Mesendoderm (in vitro differentiated cells): ENCODE results near the gene HOXD8.

Experiments
- DNase-seq: peaks from one replicate; pipeline ENCODE4 v3.0.0; 2013
- H2AK5ac ChIP-seq: 2 replicates; pipeline ENCODE4 v1.6.1; 2013; ENCODE audit warnings: low read length, inconsistent platforms
- H2BK120ac ChIP-seq: 2 replicates; pipeline ENCODE4 v1.6.1; 2013; ENCODE audit warnings: low read depth, mild to moderate bottlenecking, low read length, moderate library complexity, mixed read lengths
- H2BK15ac ChIP-seq: replicated peaks from 2 replicates; pipeline ENCODE4 v1.6.1; 2013; ENCODE audit warnings: low read depth, mild to moderate bottlenecking, moderate library complexity
- H2BK5ac ChIP-seq: 2 replicates; pipeline ENCODE4 v1.6.1; 2013; ENCODE audit warnings: low read length, inconsistent platforms
- H3K18ac ChIP-seq: 2 replicates; pipeline ENCODE4 v1.6.1; 2013; ENCODE audit warnings: mild to moderate bottlenecking, low read length, mixed read lengths
- H3K23ac ChIP-seq: one replicate; pipeline ENCODE4 v1.6.1; 2013; ENCODE audit warnings: low read length
- H3K27ac ChIP-seq: 2 replicates; pipeline ENCODE4 v1.5.1; 2013; ENCODE audit warnings: low read depth, mild to moderate bottlenecking, inconsistent platforms, low read length, moderate library complexity
- H3K27me3 ChIP-seq: 2 replicates; pipeline ENCODE4 v1.6.1; 2013; ENCODE audit warnings: low read length, control low read depth, mild to moderate bottlenecking, inconsistent platforms; ENCODE audit not compliant: insufficient read depth, poor library complexity
- H3K36me3 ChIP-seq: 2 replicates; pipeline ENCODE4 v1.6.1; 2013; ENCODE audit warnings: low read length, inconsistent platforms; ENCODE audit not compliant: control insufficient read depth, insufficient read depth
- H3K4ac ChIP-seq: one replicate; pipeline ENCODE4 v1.6.1; 2013; ENCODE audit warnings: low read depth, mild to moderate bottlenecking, low read length, moderate library complexity
- H3K4me1 ChIP-seq: 2 replicates; pipeline ENCODE4 v1.6.1; 2013; ENCODE audit warnings: low read depth, low read length, inconsistent platforms; ENCODE audit not compliant: control insufficient read depth
- H3K4me2 ChIP-seq: 2 replicates; pipeline ENCODE4 v1.6.1; 2013; ENCODE audit warnings: low read length
- H3K4me3 ChIP-seq: 2 replicates; pipeline ENCODE4 v1.5.1; 2013; ENCODE audit warnings: mild to moderate bottlenecking, low read length
- H3K56ac ChIP-seq: one replicate; pipeline ENCODE4 v1.6.1; 2013; ENCODE audit warnings: low read length
- H3K79me1 ChIP-seq: 2 replicates; pipeline ENCODE4 v1.6.1; 2013; ENCODE audit warnings: low read length, inconsistent platforms
- H3K79me2 ChIP-seq: 2 replicates; pipeline ENCODE4 v1.6.1; 2013; ENCODE audit warnings: mild to moderate bottlenecking, low read length; ENCODE audit not compliant: control insufficient read depth, insufficient read depth
- H3K9ac ChIP-seq: 2 replicates; pipeline ENCODE4 v1.6.1; 2013; ENCODE audit warnings: low read length, inconsistent platforms
- H4K5ac ChIP-seq: one replicate; pipeline ENCODE4 v1.6.1; 2013; ENCODE audit warnings: low read length
- H4K8ac ChIP-seq: one replicate; pipeline ENCODE4 v1.6.1; 2013; ENCODE audit warnings: low read depth, mild to moderate bottlenecking, control low read depth, low read length, moderate library complexity
- WGBS: extraction: QIAGEN DNeasy Blood & Tissue Kit; methylation state at CpG from one replicate; pipeline ENCODE4 v1.1.7; 2013; ENCODE audit warnings: low lambda C conversion rate, missing lambda C conversion rate; ENCODE audit not compliant: insufficient coverage; ENCODE audit errors: extremely low coverage; 5-methylcytosine and 5-hydroxymethylcytosine counted together

The HOXD8 gene

DNA sequence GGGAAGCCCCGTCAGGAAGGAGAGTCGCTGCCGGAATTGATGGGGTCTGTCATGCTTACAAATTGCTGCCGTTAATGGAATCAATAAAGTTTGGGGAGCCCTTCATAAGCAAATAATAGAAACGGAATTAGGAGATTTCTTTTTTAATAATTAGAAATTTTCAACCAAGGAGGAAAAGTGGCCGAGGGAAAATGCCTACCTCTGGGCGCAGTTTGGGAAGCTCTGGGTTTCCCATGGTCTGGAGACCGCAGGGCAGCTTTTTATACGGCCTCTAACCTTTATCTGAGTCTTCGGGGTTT, 47.0 kb upstream of the HOXD8 start:
- Histone ChIP-seq H4K5ac (no peak overlapping the region), H3K9ac (no peak overlapping the region), H3K36me3 (no peaks in the 10 kb centered on the region), H3K56ac (no peak overlapping the region), H3K23ac (peak overlapping the region; percentile 34), H3K79me2 (no peaks in the 10 kb centered on the region), H2BK15ac (no peak overlapping the region), H2BK120ac (no peak overlapping the region), H3K4me2 (peak overlapping the region; percentile 23), H2AK5ac (no peak overlapping the region), H3K4me3 (no peak overlapping the region), H4K8ac (no peak overlapping the region), H3K27me3 (peaks cover 86% of the 10 kb centered on the region), H3K4me1 (peaks cover 5% of the 10 kb centered on the region), H3K27ac (no peak overlapping the region), H3K79me1 (no peaks in the 10 kb centered on the region), H2BK5ac (no peak overlapping the region), H3K18ac (no peak overlapping the region), H3K4ac (no peak overlapping the region)
- WGBS = no CpG with 5 or more reads among the region's 10 CpGs
- no peak for DNase-seq

DNA sequence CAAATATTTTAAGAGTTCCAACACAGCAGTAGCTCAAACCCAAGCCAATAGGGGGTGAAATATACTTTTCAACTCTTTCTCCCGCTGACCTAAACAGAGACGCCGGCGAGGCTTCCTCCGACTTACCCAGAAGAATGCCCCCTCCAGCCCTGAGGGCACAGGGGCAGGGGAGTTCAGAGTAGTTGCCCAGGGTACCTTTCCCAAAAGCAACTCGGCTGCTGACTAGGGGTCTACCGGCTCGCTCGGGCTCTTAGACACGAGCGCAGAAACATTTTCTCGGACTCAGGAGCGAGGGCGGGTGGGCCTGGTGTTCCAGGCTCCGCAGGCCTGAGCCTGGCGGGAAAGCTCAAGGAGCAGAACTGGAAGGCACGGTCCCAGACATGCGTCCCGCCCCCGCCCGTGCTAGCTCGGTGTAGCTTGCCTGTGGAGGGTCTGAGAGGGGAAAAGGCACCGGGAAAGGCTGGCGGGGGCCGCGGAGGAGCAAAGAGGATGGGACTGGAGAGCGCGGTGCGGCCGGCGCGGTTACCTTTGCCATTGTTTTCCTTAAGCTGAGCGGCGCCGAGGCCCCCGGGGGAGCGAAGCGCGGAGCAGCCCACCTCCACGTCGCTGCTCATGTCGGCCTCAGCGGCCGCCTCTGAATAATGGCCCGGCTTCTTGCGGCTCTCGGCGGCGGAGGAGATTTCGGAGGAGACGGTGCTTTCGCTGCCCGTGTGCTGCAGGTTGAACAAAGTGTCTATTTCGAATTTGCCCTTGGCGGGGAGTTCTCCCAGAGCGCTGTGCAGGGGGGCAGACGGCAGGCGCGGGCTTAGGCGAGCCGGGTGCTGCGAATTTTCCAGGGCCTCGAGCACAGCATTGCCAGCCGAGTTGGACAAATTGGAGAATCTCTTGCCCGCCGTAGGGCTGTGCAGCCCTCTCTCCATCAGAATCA, 46.4 kb upstream of the HOXD8 start:
- H3K56ac ChIP-seq = peak overlapping the region; percentile 63
- no peak overlapping the region for H4K5ac ChIP-seq
- no peak overlapping the region for H2BK15ac ChIP-seq
- H3K23ac ChIP-seq = no peak overlapping the region
- H3K4me2 ChIP-seq = peak overlapping the region; percentile 13
- peaks cover 5% of the 10 kb centered on the region for H3K4me1 ChIP-seq
- H2BK120ac ChIP-seq = no peak overlapping the region
- no peak overlapping the region for H2BK5ac ChIP-seq
- H3K27me3 ChIP-seq = peaks cover 91% of the 10 kb centered on the region
- no peak overlapping the region for H3K27ac ChIP-seq
- no peak overlapping the region for H3K4me3 ChIP-seq
- H4K8ac ChIP-seq = no peak overlapping the region
- no peak overlapping the region for H3K9ac ChIP-seq
- H3K4ac ChIP-seq = no peak overlapping the region
- no peaks in the 10 kb centered on the region for H3K79me1 ChIP-seq
- WGBS = no CpG with 5 or more reads among the region's 66 CpGs
- H3K36me3 ChIP-seq = no peaks in the 10 kb centered on the region
- DNase-seq = peak; percentile 67
- no peak overlapping the region for H2AK5ac ChIP-seq
- no peaks in the 10 kb centered on the region for H3K79me2 ChIP-seq
- H3K18ac ChIP-seq = no peak overlapping the region

DNA sequence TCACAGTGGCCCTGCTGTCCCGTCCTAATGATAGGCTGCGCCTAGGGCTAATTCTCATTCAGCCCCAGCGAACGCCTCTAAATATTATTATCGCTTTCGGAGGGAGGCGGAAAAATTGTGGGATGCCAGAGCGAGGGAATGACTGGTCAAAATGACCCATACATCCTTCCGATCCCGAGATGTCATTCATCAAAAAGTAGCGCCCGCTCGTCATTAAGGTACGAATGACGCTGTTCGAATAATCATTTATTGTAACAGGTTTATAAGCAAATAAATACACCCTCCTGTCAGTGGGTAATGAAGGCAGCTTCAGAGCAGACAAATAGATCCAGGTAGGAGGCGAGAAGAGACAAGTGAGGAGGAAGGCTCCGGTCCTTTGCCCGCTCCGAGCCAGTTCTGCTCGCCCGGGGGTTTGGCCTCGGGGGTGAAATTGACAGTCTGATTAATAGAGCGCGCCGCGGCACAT, 45.7 kb upstream of the HOXD8 start, which contains the start of gene EVX2:
Gene EVX2 (minus strand): TSS at position 167 of the 466 bp plus-strand sequence. CDS start 186 bp downstream, outside the sequence.
- Histone ChIP-seq H3K79me1 (no peaks in the 10 kb centered on the region), H3K4me1 (peaks cover 5% of the 10 kb centered on the region), H3K4me2 (peak within 1 kb of the TSS; percentile 13), H3K27me3 (peaks cover 87% of the 10 kb centered on the region), H3K56ac (peak within 1 kb of the TSS; percentile 63), H3K18ac (no peak within 1 kb of the TSS), H4K5ac (no peak within 1 kb of the TSS), H3K4ac (no peak within 1 kb of the TSS), H2AK5ac (no peak within 1 kb of the TSS), H2BK120ac (no peak within 1 kb of the TSS), H3K79me2 (no peaks in the 10 kb centered on the region), H3K23ac (no peak within 1 kb of the TSS), H4K8ac (no peak within 1 kb of the TSS), H3K4me3 (no peak within 1 kb of the TSS), H3K9ac (no peak within 1 kb of the TSS), H2BK15ac (no peak within 1 kb of the TSS), H3K27ac (no peak within 1 kb of the TSS), H2BK5ac (no peak within 1 kb of the TSS), H3K36me3 (no peaks in the 10 kb centered on the region)
- no peak for DNase-seq
- no CpG with 5 or more reads among the region's 27 CpGs for WGBS

DNA sequence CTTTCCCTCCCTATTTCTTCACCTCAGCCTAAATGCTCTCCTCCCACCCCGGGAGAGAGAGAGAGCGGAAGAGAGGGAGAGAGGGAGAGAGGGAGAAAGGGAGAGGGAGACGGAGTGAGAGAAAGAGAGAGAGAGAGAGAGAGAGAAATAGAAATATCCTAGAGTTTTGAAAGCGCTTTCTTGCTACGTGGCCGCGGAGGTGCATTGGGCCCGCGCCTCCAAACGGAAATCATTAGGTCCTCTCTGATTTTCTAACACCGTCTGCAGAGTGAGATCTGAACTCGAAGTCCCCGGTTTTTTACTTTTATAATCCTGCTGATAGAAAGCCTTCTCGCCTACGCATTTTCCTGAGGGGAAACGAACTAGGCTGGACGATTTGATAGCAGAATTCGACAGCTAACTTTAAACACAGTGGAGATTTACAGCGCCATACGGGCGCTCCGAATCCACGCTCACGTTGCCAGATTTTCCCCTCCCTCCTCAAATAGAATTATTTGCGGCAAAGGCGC, 44.8 kb upstream of the HOXD8 start:
- no peak for DNase-seq

DNA sequence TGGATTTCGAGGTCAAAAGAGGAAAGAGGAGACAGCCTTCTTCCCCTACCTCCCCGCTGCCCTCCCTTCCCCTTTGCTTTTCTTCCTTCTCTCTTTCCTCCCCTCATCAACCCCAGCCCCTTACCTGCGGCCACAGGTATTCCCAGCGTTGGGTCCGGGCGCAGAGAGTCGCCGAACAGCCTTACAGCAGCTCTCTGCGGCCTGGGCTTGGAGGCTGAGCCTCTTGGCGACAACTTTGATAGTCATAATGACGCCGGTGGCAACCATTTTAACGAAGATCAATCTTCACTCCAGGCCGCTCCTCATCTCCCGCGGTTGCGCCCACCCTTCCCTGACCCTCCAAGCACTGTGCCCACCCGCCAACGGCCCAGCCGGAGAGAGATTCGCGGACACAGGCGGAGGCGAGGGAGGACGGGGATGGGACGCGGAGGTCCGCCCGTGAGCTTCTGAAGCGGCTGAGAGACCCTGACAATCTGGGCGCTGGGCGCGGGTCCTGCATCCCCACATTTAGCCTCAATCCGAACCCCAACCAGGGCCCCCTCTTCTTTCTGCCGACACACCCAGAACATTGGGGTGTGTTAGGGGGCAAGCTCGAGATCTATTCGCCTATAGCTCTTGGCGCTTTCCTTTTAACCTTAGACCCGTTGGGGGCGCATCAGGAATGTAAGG, 44.3 kb upstream of the HOXD8 start:
- Histone ChIP-seq H4K5ac (no peak overlapping the region), H3K56ac (peak overlapping the region; percentile 60), H2BK120ac (no peak overlapping the region), H3K27me3 (peaks cover 91% of the 10 kb centered on the region), H3K9ac (peak overlapping the region; percentile 22), H3K4me1 (peaks cover 3% of the 10 kb centered on the region), H3K4me3 (no peak overlapping the region), H4K8ac (no peak overlapping the region), H3K18ac (no peak overlapping the region), H3K36me3 (no peaks in the 10 kb centered on the region), H3K23ac (no peak overlapping the region), H2BK15ac (no peak overlapping the region), H3K4ac (no peak overlapping the region), H2BK5ac (no peak overlapping the region), H3K4me2 (peak overlapping the region; percentile 30), H3K79me2 (no peaks in the 10 kb centered on the region), H2AK5ac (no peak overlapping the region), H3K79me1 (no peaks in the 10 kb centered on the region), H3K27ac (no peak overlapping the region)
- WGBS = no CpG with 5 or more reads among the region's 40 CpGs
- no peak for DNase-seq

More for the DNA sequence above, 44.8 kb upstream of the HOXD8 start:
- Histone ChIP-seq H2BK15ac (no peak overlapping the region), H3K9ac (no peak overlapping the region), H3K79me1 (no peaks in the 10 kb centered on the region), H3K27ac (no peak overlapping the region), H2BK5ac (no peak overlapping the region), H3K4me1 (peaks cover 3% of the 10 kb centered on the region), H2AK5ac (no peak overlapping the region), H3K27me3 (peaks cover 87% of the 10 kb centered on the region), H3K23ac (no peak overlapping the region), H4K5ac (no peak overlapping the region), H3K4me3 (no peak overlapping the region), H3K79me2 (no peaks in the 10 kb centered on the region), H4K8ac (no peak overlapping the region), H3K36me3 (no peaks in the 10 kb centered on the region), H3K4me2 (no peak overlapping the region), H3K4ac (no peak overlapping the region), H3K56ac (peak overlapping the region; percentile 60), H3K18ac (no peak overlapping the region), H2BK120ac (no peak overlapping the region)
- WGBS = no CpG with 5 or more reads among the region's 26 CpGs
